DMS79 (cell line): ENCODE results near the gene RNASE8.
A peak's percentile ranks its signal among the peaks of the same experiment; 100 is the strongest.

Experiments
- DNase-seq: peaks from one replicate; lab custom pipeline; 2025; lab: John Stamatoyannopoulos, UW

The RNASE8 gene

GRCh38 chr14:21053184-21054122 is 4.2 kb upstream of the RNASE8 start:
- DNase-seq, result no peak

GRCh38 chr14:21054123-21054767 is 3.4 kb upstream of the RNASE8 start:
- DNase-seq, result no peak

GRCh38 chr14:21054768-21055145 is 2.9 kb upstream of the RNASE8 start:
- no peak for DNase-seq

DNA sequence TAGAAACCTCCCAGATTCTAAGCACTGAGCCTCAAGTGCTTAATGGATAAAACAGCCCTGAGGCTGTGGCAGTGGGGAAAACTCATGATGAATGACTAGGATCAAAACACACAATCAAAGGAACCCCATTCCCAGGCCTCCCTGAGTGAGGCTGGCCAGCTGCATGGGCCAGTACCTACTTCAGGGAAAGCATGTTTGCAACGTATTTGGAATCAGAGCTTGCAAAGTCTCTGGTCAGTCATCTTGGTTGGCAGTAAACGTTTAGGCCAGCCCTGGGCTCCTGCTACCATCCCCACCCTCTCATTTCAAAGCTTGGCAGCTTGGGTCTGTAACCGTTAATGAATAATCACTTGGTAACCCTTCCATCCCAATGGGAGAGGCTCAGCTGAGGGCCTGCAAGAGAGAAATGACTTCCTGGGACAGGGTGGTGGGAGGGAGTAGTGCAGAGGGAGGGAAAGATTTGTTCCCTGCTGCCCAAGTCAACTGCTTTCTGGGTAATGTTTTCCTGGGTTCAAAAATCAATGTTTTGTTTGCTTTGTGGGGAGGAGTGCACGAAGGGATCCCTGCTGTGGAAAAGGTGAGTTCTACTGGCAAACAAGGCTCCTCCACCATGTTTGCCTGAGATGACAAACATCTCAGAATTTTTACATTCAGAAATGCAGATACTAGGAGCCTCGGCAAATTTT is 2.0 kb upstream of the RNASE8 start:
- DNase-seq, result no peak

- no peak for DNase-seq
Observed at GRCh38 chr14:21056520-21057163, 980 bp upstream of the RNASE8 start.

DNA sequence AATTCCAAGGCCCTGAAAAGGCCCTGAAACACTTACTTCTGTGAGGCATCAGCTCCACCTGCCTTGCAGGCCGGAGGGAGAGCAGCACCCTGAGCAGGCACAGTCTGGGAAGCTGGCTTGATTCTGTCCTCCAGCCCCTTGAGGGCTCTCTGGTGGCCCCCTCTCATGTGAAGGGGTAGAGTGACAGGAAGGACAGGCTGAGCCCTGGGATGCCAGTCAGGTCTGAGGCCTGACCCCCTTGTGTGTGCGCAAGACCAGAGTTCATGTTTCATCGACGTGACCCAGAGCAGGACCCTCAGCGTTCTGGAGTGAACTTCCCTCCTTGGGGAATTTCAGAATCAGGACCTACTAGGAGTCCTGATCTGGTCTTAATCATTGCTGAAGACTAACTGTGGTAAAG is 1.3 kb downstream of the RNASE8 start:
- no peak for DNase-seq

DNA sequence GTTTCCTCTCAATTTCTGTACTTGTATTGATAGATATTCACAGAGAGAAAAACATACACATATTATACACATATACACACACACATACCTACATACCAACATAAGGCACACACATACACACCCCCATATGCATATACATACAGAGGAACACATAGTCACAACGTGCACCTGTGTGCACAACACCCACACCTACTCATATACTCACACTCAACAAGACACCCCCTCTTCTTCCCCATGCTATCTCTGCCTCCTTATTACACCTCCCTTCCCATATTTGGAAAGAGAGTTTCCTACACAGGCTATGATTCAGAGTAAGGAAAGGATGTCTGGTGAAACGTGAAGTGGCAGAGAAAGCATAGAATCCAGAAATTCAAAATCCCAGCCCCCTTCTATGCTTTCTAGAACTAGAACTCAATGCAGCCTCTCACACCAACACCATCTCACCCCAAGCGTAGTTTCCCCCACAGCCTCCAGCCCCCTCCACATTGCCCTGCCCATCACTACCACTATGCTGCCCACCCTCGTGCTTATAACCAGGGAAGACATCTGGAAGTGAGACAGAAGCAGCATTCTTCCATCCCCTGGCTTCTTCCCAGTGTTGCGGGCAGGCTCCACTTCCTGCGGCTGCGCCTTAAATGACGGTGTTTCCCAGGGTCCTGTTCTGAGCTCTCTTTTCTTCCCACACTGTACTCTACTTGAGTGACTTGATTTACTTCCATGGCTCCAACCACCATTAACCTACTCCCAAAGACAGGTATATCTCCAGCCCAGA is 2.4 kb downstream of the RNASE8 start:
- DNase-seq, result no peak

- no peak for DNase-seq
Observed at GRCh38 chr14:21060614-21061346, 3.2 kb downstream of the RNASE8 start.

- DNase-seq, result no peak
Observed at GRCh38 chr14:21061347-21061668, 3.7 kb downstream of the RNASE8 start.

DNA sequence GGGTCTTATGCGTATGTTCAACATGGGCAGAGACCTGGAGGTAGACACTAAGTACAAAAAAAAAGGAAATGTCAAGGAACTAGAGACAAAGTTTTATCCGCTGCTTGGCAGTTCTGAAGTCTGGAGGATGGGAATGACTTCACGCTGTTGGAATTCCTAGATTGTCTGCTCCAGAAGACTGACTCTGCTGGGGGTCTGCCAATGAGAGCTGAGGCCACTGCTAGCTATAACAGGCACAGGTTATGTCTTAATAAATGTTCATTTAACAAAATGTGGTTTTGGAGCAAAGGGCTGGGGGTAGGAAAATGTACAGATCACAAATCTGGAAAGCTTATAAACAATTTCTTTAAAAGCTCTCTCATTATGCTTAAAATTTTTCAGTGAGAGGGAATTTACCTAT is 5.9 kb downstream of the RNASE8 start:
- no peak for DNase-seq

DNA sequence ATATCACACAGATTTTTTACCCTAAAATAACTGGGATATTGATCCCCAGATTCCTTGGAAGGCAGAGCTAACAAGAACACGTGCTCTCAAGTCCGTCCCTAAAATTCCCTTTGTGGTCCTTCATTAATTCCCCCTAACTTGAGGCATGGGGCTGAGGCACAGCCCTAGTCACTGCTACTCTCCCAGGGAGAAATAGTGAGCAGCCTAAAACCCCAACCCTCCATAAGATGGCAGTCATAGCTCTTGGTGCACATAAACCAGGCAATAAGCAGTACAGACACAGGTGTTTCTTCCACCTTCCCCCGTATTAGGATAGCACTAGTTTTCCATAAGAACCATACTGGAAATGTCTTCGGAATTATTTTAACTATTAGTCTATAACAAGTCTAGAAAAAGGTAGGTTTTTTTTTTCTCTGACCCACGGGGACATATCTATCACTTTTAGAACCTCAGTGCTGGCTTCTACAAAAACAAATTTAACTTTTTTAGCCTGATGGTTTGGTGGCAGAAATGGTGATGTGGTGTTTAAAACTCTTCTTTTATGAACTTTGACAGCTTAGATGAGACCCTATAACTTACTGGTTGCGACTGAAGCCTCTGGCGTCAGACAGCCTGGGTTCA is 9.4 kb downstream of the RNASE8 start:
- DNase-seq, result peak; percentile 21

DNA sequence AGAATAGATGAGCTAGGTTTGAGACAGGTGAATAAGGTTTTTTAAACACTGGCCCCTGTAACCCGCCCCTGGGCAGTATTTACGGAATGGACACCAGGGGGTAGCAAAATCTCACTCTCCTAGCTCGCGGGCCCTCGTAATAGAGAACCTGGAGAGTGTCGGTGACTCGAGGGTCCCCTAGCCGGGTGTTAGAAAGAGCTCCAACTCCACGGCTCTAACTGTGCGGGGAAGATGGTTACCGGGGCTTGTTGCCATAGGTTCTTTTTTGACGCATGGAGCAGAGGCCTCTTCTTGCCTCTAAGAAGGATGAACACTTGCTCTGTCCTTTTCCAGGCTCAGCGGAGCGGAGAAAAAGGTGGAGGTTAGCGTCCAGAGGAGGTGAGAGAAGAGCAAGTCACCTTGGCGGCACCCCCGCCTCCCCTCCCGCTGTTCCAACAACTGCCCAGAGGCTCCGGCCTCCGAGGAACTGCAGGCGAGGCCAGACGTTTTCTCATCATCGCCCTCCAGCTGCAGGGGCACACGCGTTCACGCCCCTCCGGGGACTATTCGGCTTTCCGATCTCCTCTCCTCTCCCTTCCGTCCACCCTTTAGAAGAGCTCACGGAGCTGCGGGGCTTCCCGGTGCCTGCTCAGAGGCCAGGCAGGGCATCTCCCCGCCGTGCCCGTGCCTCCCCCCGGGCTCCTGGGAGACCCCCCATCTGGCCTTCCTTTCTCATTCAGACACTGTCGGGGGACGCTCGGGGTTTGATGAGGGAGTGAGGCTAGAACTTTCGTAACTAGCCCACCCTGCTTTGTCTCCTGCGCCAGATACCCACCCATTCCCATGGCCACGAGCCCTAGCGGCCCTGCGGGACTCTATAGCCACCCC is 11.1 kb downstream of the RNASE8 start:
- DNase-seq, result peak; percentile 83

- DNase-seq, result peak; percentile 70
Observed at GRCh38 chr14:21069388-21070082, 11.9 kb downstream of the RNASE8 start.

DNA sequence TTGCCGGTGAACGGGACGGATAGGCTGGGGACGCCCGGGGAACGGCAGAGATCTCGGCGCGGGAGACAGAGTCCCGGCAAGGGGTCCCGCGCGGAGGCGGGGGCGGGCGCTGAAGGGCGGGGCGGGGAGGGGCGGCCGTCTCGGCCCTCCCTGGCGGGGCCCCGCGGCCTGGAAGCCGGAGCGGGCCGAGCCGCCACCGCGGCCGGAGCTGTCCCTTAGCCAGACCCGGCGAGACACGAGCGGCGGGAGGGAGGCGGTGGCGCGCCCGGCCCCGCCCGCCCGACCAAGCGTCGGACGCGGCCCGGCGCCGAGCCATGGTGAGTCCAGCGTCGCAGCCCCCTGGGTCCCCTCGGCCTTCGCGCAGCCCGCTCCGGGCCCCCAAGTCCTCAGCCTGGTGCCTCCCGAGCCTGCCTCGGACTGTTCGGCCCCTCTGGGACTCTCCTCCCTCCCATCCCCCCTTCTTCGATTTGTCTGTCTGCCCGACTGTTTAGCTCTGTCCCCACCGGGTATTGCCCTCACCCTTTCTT is 12.5 kb downstream of the RNASE8 start, which contains the start of gene ARHGEF40:
ARHGEF40 (plus strand) TSS at position 222 of the 527 bp plus-strand sequence; CDS start at position 315, 93 bp downstream.
- DNase-seq, result peak; percentile 61

DNA sequence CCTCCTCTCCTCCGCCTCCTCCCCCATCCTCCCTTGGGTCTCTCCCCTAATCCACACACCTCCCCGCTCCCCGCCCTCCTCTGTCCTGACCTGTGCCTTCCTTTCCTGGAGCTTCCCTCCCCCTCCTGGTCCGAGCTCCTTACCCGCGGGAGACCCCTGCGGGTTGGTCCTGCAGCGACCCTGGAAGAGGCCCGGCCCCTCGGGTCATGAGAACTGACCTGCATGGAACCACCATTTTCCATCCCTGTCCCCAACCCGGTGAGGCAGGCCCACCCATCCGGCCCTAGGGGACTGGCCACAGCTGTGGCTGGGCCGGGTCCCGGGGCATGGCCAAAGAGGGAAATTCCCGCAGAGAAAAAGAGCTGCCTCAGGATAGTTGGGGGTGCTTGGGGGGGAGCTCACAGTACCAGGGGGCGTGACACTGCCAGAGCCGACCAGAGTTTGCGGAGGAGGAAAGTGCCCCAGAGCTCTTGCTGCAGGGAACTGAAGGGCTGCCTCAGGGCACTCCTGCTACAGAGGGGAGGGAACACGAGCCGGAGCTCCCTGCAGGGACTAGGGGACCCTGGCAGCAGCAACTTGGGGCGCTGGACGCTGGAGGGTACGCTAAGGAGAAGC is 13.1 kb downstream of the RNASE8 start:
- DNase-seq, result peak; percentile 62

GRCh38 chr14:21071225-21072030 is 13.8 kb downstream of the RNASE8 start:
- peak; percentile 81 for DNase-seq

DNA sequence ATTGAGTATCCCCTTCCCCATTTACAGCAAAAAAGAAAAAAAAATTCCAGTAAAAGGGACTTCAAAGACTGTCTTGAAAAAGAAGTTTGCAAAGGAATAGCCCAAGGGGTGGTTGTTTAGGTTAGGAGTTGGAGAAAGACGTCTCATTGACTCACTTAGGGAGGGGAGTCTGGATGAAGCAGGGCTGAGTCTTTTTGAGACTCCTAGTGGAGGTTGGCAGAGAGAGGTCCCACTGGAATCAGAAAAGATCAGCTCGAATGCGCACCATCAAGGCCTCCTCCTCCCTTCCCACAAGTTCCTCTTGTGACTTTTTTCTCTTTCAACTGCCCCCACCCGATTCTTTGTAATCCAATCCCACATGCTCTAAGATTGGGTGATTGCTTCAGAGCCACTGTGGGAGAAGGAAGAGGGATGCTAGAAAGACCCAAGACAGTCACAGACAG is 14.4 kb downstream of the RNASE8 start:
- no peak for DNase-seq
